ENCODE data around the gene SAP30. TPM values are rescaled to one million over a fixed set of nuclear protein-coding genes. Genes with fewer than 3 reads are reported as not detected.

SAP30 gene
- total RNA-seq, 2 donors from 2014 or later: 31.7 to 57.4 TPM

- Mint-ChIP-seq H3K4me3 (no peak overlapping the region), H3K4me1 (no peaks in the 10 kb centered on the region), H3K9me3 (no peaks in the 10 kb centered on the region), H3K27me3 (no peaks in the 10 kb centered on the region), H3K27ac (no peak overlapping the region), H3K36me3 (ENCODE audit: low read depth) (no peaks in the 10 kb centered on the region)
- no peak for ATAC-seq (replicated peaks)
These were observed 16.0 kb downstream of the SAP30 start for GRCh38 chr4:173386751-173387150.

GRCh38 chr4:173391701-173392100 lies 20.9 kb downstream of the SAP30 start:
- no peak overlapping the region for H3K27ac Mint-ChIP-seq
- ATAC-seq (replicated peaks): no peak
- no peaks in the 10 kb centered on the region for H3K9me3 Mint-ChIP-seq
- no peak overlapping the region for H3K4me3 Mint-ChIP-seq
- no peaks in the 10 kb centered on the region for H3K27me3 Mint-ChIP-seq
- H3K4me1 Mint-ChIP-seq: no peaks in the 10 kb centered on the region
- peaks cover 6% of the 10 kb centered on the region for H3K36me3 Mint-ChIP-seq (ENCODE audit: low read depth)

DNA sequence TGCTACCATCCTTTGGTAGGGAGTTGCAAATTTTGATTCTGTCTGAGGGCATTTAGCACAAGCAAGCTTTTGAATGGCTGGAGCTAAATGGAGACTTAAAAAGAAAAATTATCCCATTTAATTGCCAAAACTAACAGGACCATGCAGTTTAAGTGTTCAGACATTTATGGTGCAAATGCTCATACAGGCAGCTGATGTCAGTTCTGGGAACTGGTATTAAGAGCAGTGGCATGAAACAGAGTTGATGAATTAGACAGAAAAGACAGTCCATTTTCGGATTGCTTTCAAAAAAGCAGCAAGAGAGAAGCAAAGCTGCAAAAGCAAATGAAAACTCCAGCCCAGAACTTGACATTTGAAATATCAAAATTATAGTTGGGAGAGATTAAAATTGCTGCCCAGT lies 26.9 kb downstream of the SAP30 start:
- no peak overlapping the region for H3K27ac Mint-ChIP-seq
- H3K27me3 Mint-ChIP-seq: no peaks in the 10 kb centered on the region
- no peaks in the 10 kb centered on the region for H3K9me3 Mint-ChIP-seq
- peaks cover 6% of the 10 kb centered on the region for H3K36me3 Mint-ChIP-seq (ENCODE audit: low read depth)
- ATAC-seq (replicated peaks): no peak
- H3K4me1 Mint-ChIP-seq: no peaks in the 10 kb centered on the region
- no peak overlapping the region for H3K4me3 Mint-ChIP-seq

- ATAC-seq (replicated peaks): no peak
- Mint-ChIP-seq H3K9me3 (no peaks in the 10 kb centered on the region), H3K36me3 (ENCODE audit: low read depth) (peaks cover 6% of the 10 kb centered on the region), H3K27me3 (no peaks in the 10 kb centered on the region), H3K4me1 (no peaks in the 10 kb centered on the region), H3K27ac (no peak overlapping the region), H3K4me3 (no peak overlapping the region)
These were observed 27.5 kb downstream of the SAP30 start for GRCh38 chr4:173398220-173398619.

DNA sequence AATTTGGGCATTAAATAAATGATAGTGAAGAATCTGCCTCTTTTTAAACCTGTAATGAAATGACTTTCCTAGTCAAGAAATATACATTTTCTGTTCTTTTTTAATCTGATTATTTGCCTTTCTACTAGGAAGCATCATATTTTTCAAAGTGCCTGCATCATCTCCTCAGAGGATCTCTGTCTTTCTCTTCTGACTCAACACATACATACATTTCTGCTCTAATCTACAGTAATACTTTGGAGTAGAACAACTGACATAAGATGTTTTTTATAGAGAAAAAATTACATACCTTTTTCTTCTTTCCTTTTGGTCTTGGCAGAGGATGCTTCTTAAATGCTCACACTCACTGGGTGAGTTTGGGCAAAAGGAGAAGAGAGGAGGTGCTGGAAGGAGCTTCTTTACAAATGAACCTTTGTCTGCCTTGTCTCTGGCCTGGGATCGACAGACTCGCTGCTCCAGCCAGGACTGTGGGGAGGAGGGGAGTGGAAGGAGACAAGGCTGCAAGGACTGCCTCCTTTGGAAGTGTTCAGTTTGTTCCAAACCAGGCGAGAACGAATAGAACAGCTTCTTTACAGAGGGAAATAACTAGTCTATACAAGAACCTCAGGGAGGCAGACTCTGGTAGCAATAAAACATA lies 28.1 kb downstream of the SAP30 start, which contains the start of gene SCRG1:
Gene SCRG1 (minus strand): TSS at position 338 of the 637 bp plus-strand sequence. CDS start 7,702 bp downstream, outside the sequence.
- H3K4me3 Mint-ChIP-seq: no peak within 1 kb of the TSS

DNA sequence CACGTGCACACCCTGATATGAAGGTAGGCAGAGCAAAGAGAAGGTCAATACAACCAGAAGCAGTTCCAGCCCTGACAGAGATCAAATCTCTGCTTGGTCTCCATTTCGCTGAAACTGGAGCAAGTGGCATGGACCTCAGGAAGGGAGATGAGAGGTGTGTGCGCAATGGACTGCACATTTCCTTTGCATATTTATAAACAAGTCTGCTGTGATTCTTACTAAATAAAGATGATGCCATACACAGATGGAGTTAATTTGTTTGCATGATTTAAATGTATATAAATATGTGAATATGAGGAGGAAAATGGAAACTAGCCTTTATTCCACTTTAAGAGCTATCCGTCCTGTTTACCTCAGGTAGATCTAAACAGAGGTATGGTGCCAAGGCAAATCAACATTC lies 30.3 kb downstream of the SAP30 start:
- H3K4me3 Mint-ChIP-seq: no peak overlapping the region
- ATAC-seq (replicated peaks): no peak
- H3K4me1 Mint-ChIP-seq: peaks cover 6% of the 10 kb centered on the region
- no peak overlapping the region for H3K27ac Mint-ChIP-seq
- peaks cover 7% of the 10 kb centered on the region for H3K36me3 Mint-ChIP-seq (ENCODE audit: low read depth)
- no peaks in the 10 kb centered on the region for H3K9me3 Mint-ChIP-seq
- H3K27me3 Mint-ChIP-seq: no peaks in the 10 kb centered on the region

More for the DNA sequence above, 28.1 kb downstream of the SAP30 start, which contains the start of gene SCRG1:
- no peak within 1 kb of the TSS for H3K27ac Mint-ChIP-seq
- peaks cover 6% of the 10 kb centered on the region for H3K36me3 Mint-ChIP-seq (ENCODE audit: low read depth)
- no peaks in the 10 kb centered on the region for H3K9me3 Mint-ChIP-seq
- H3K27me3 Mint-ChIP-seq: no peaks in the 10 kb centered on the region
- ATAC-seq (replicated peaks): no peak
- no peaks in the 10 kb centered on the region for H3K4me1 Mint-ChIP-seq

DNA sequence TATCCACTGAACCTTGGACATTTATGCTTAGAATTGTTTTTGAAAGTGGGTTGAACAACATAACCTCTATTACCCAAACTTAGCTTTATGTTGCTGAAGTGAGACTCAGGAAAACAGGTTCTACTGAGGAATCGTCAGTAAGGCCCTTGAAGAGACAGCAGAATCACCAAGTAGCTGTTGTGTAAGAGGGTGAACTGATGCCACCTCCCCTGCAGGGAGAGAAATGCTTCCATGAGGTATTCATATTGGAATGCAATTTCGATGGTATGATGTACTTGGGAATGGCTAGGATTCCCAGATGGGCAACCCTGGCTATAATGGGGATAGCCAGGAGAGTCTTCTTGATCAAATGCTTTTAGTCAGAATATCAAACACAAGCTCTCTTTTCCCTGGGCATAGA lies 32.3 kb downstream of the SAP30 start:
- Mint-ChIP-seq H3K4me3 (no peak overlapping the region), H3K27ac (no peak overlapping the region), H3K4me1 (peaks cover 8% of the 10 kb centered on the region), H3K36me3 (ENCODE audit: low read depth) (peaks cover 7% of the 10 kb centered on the region), H3K9me3 (no peaks in the 10 kb centered on the region), H3K27me3 (no peaks in the 10 kb centered on the region)
- no peak for ATAC-seq (replicated peaks)

DNA sequence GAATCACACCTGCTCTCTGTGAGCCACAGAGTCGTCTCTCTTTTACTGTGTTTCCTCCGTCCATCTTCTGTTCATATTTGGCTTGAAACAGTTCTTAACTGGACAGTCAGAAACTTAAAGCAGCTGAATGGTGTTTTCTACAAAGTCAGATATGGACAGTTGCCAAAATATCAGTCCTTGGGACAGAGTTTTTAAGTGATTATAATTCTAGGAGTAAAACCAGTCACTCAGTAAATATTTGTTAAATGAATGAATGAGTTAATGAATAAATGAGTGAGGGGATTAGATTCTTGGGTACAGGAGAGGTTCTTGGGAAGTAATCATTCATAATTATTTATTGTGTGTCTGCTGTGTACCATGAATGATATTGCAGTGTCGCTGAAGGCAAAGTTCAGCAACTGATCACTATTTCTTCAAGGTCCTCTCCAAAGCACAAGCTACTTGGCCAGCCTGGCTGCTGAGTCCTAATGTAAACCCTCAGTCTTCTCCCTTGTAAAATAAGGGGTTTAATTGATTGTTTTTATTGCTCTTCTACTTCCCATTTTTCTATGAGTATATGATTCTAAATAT lies 33.6 kb downstream of the SAP30 start:
- no peaks in the 10 kb centered on the region for H3K9me3 Mint-ChIP-seq
- peaks cover 8% of the 10 kb centered on the region for H3K4me1 Mint-ChIP-seq
- H3K36me3 Mint-ChIP-seq (ENCODE audit: low read depth): peaks cover 7% of the 10 kb centered on the region
- H3K27me3 Mint-ChIP-seq: no peaks in the 10 kb centered on the region
- H3K4me3 Mint-ChIP-seq: no peak overlapping the region
- no peak for ATAC-seq (replicated peaks)
- no peak overlapping the region for H3K27ac Mint-ChIP-seq

GRCh38 chr4:173405840-173406606 lies 35.3 kb downstream of the SAP30 start:
- Mint-ChIP-seq H3K27ac (peak overlapping the region; percentile 60), H3K4me1 (peaks cover 8% of the 10 kb centered on the region), H3K27me3 (no peaks in the 10 kb centered on the region), H3K9me3 (no peaks in the 10 kb centered on the region), H3K36me3 (ENCODE audit: low read depth) (peaks cover 7% of the 10 kb centered on the region), H3K4me3 (peak overlapping the region; percentile 23)
- ATAC-seq (replicated peaks): peak; percentile 89

DNA sequence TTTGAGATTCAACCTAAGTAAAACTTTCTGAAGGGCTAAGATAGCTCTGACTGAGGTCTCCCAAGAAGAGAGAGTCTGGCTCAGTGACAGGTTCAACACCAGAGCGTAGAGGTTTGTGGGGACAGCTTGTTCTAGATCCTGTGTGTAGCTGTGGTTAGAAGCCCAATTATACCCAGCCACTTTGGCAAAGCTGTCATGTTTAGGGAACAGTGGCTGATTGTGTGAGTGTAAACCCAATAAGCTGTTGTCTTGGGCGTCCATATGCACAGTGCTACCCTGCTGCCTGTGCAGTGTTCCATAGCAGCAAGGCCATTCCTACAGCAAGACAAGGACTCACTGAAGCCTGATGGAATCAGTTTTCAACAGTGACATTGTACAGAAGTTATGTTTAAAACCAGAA lies 39.3 kb downstream of the SAP30 start:
- ATAC-seq (replicated peaks): no peak
- Mint-ChIP-seq H3K27me3 (no peaks in the 10 kb centered on the region), H3K36me3 (ENCODE audit: low read depth) (peaks cover 7% of the 10 kb centered on the region), H3K27ac (no peak overlapping the region), H3K4me1 (peaks cover 8% of the 10 kb centered on the region), H3K9me3 (no peaks in the 10 kb centered on the region), H3K4me3 (no peak overlapping the region)

- peaks cover under 1% of the 10 kb centered on the region for H3K36me3 Mint-ChIP-seq (ENCODE audit: low read depth)
- peaks cover 1% of the 10 kb centered on the region for H3K4me1 Mint-ChIP-seq
- no peak for ATAC-seq (replicated peaks)
- no peaks in the 10 kb centered on the region for H3K27me3 Mint-ChIP-seq
- no peak overlapping the region for H3K4me3 Mint-ChIP-seq
- no peak overlapping the region for H3K27ac Mint-ChIP-seq
- no peaks in the 10 kb centered on the region for H3K9me3 Mint-ChIP-seq
These were observed 40.4 kb downstream of the SAP30 start for GRCh38 chr4:173411106-173411693.

- Mint-ChIP-seq H3K9me3 (no peaks in the 10 kb centered on the region), H3K27me3 (no peaks in the 10 kb centered on the region), H3K4me3 (no peak overlapping the region), H3K27ac (no peak overlapping the region), H3K36me3 (ENCODE audit: low read depth) (no peaks in the 10 kb centered on the region), H3K4me1 (no peaks in the 10 kb centered on the region)
- no peak for ATAC-seq (replicated peaks)
These were observed 42.3 kb downstream of the SAP30 start for GRCh38 chr4:173413036-173413435.

- no peaks in the 10 kb centered on the region for H3K36me3 Mint-ChIP-seq (ENCODE audit: low read depth)
- no peak overlapping the region for H3K4me3 Mint-ChIP-seq
- no peak for ATAC-seq (replicated peaks)
- no peaks in the 10 kb centered on the region for H3K9me3 Mint-ChIP-seq
- no peak overlapping the region for H3K27ac Mint-ChIP-seq
- H3K4me1 Mint-ChIP-seq: no peaks in the 10 kb centered on the region
- H3K27me3 Mint-ChIP-seq: no peaks in the 10 kb centered on the region
These were observed 43.7 kb downstream of the SAP30 start for GRCh38 chr4:173414456-173414855.

- no peaks in the 10 kb centered on the region for H3K36me3 Mint-ChIP-seq (ENCODE audit: low read depth)
- no peak overlapping the region for H3K4me3 Mint-ChIP-seq
- no peaks in the 10 kb centered on the region for H3K4me1 Mint-ChIP-seq
- H3K9me3 Mint-ChIP-seq: no peaks in the 10 kb centered on the region
- no peak for ATAC-seq (replicated peaks)
- H3K27ac Mint-ChIP-seq: no peak overlapping the region
- H3K27me3 Mint-ChIP-seq: no peaks in the 10 kb centered on the region
These were observed 44.3 kb downstream of the SAP30 start for GRCh38 chr4:173415092-173415491.

All from activated T-helper 17 cell treated with anti-CD3 and anti-CD28 coated beads, Interleukin-2, amount 50 U/mL, for 72 hours (primary cell).